PC-3 (cell line): ENCODE results near the gene ABTB2. TPM values are rescaled to one million over a fixed set of nuclear protein-coding genes. Genes with fewer than 3 reads are reported as not detected.

Source experiments
- ATAC-seq: fragments of 200-7000 bp; cut with Tn5 transposase; 2 replicates; pipeline ENCODE4 v1.9.1; 2020; ENCODE audit warnings: mild to moderate bottlenecking, moderate library complexity
- BruUV-seq: library from RNA; stranded (reverse); fragments of 400-500 nt; replicated peaks from 2 replicates; lab custom pipeline; 2021; lab: Mats Ljungman, UMichigan
- CTCF ChIA-PET: fragments of 300-600 bp; sonication (Branson Sonifier 250); formaldehyde crosslinking; loops from one replicate; lab custom pipeline; 2022; ENCODE audit warnings: antibody characterized with exemption; lab: Charles Lee
- POLR2A ChIA-PET: fragments of 300-600 bp; sonication (Branson Sonifier 250); formaldehyde crosslinking; loops from one replicate; lab custom pipeline; 2022; ENCODE audit warnings: antibody characterized with exemption; ENCODE audit not compliant: unreplicated experiment; lab: Charles Lee
- DNase-seq: peaks from one replicate; pipeline ENCODE4 v3.0.0-alpha.2; 2015
- H2AFZ ChIP-seq: fragments of 300-600 bp; sonication (generic); 2 replicates; pipeline ENCODE4 v1.6.0; 2016; ENCODE audit warnings: antibody characterized with exemption, low read length
- H3F3A ChIP-seq: fragments of 300-600 bp; sonication (generic); one replicate; pipeline ENCODE4 v1.6.0; 2017; ENCODE audit warnings: antibody characterized with exemption, low read length, control low read depth, mild to moderate bottlenecking; ENCODE audit not compliant: unreplicated experiment
- H3K27ac ChIP-seq: fragments of 300-600 bp; sonication (generic); 2 replicates; pipeline ENCODE4 v1.5.1; 2016; ENCODE audit warnings: mild to moderate bottlenecking, low read length
- H3K27me3 ChIP-seq: fragments of 300-600 bp; sonication (generic); 2 replicates; pipeline ENCODE4 v1.6.1; 2016; ENCODE audit warnings: low read length, mixed read lengths
- H3K36me3 ChIP-seq: fragments of 300-600 bp; sonication (generic); 2 replicates; pipeline ENCODE4 v1.6.1; 2016; ENCODE audit warnings: low read depth, mixed run types, low read length, mixed read lengths
- H3K4me1 ChIP-seq: fragments of 300-600 bp; sonication (generic); 2 replicates; pipeline ENCODE4 v1.5.1; 2016; ENCODE audit warnings: low read length; ENCODE audit not compliant: insufficient read depth
- H3K4me2 ChIP-seq: fragments of 300-600 bp; sonication (generic); 2 replicates; pipeline ENCODE4 v1.6.0; 2016; ENCODE audit warnings: low read length
- H3K4me3 ChIP-seq: fragments of 300-600 bp; sonication (generic); 2 replicates; pipeline ENCODE4 v1.5.1; 2016; ENCODE audit warnings: mild to moderate bottlenecking, low read length, mixed read lengths
- H3K79me2 ChIP-seq: fragments of 300-600 bp; sonication (generic); 2 replicates; pipeline ENCODE4 v1.6.1; 2017; ENCODE audit warnings: low read length, mixed read lengths
- H3K9ac ChIP-seq: fragments of 300-600 bp; sonication (generic); 2 replicates; pipeline ENCODE4 v1.6.0; 2016; ENCODE audit warnings: mild to moderate bottlenecking, low read length
- H3K9me2 ChIP-seq: fragments of 300-600 bp; sonication (generic); replicated peaks from 2 replicates; pipeline ENCODE4 v1.6.1; 2016; ENCODE audit warnings: mixed run types, low read length, mixed read lengths
- H3K9me3 ChIP-seq: fragments of 300-600 bp; sonication (generic); 2 replicates; pipeline ENCODE4 v1.6.1; 2016; ENCODE audit warnings: low read length, mixed read lengths
- H4K20me1 ChIP-seq: fragments of 300-600 bp; sonication (generic); 2 replicates; pipeline ENCODE4 v1.6.1; 2016; ENCODE audit warnings: low read length, mixed read lengths
- EZH2 ChIP-seq: fragments of 300-600 bp; sonication (generic); IDR thresholded peaks from one replicate; pipeline ENCODE4 v1.6.1; 2017; ENCODE audit warnings: antibody characterized with exemption, mild to moderate bottlenecking, low read length; ENCODE audit not compliant: unreplicated experiment
- EZH2phosphoT487 ChIP-seq: fragments of 300-600 bp; sonication (generic); IDR thresholded peaks from 2 replicates; pipeline ENCODE4 v1.6.1; 2018; ENCODE audit warnings: mild to moderate bottlenecking, antibody characterized with exemption, low read length, borderline replicate concordance
- intact Hi-C: fragments of 100-400 bp; cut with micrococcal nuclease; formaldehyde crosslinking; loops from 2 replicates; pipeline ENCODE4 v1.9.0; 2023
- total RNA-seq: library from RNA; depleted of rRNA; stranded (reverse); fragments of >200 nt; gene quantifications from 2 replicates; pipeline ENCODE4 v1.2.3, GENCODE V29; 2014
- TF ChIP-seq, protein P1 (sequence below): fragments of 300-600 bp; sonication (generic); conservative IDR thresholded peaks from 2 replicates; pipeline ENCODE4 v1.5.1; 2017; ENCODE audit warnings: antibody characterized with exemption, low read depth, mild to moderate bottlenecking, low read length

Gene ABTB2
- total RNA-seq, 1 experiment from 2014 or later = 5.2 TPM

DNA sequence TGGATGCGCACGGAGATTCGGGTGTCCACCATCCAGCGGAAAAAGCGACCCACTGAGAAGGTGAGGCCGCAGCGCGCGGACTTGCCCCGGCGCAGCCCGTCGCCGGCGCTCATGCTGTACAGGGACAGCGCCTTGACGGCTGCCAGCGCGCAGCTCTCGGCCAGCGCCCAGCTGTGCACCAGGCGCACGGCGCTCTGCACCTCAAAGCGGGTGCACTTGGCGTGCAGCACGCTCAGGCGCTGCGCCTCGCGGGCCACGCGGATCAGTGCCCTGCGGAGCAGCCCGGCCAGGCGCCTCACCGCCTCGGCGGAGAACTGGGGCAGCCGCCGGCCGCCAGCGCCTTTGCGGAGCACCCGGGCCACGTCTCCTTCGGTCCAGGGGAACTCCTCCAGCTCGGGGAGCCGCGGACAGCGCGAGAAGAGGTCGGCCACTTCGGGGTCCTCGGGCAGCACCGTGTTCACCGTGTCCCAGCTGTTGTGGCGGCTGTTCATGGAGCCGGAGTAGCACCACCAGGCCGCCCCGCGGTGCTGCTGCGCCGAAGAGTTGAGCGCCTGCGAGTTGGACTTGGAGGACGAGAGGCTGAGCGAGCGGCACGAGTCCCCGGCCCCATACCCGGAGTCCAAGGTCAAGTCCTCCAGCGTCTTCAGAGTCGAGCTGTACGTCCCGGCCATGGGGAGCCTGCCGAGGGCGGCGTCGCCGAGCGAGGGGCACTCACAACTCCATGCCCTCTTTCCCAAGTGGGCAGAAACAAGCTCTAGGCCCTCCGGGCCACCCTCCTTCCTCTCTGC is 703 bp downstream of the ABTB2 start:
- TSS peak; percentile 49 for BruUV-seq

DNA sequence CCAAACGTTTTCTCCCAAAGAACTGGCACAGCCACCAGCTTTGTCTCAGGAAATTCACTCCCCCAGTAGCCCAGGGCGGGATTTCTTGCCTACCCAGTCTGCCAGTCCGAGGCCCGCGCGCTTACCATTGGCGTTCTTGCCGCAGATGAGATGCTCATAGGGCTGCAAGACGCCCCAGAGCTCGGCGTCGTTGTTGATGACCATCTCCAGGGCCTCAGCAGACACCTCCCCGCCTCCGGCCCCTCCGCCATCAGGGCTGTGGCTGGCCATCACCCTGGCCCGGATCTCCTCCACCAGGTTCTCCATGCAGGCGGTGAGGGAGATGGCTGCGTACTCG is 1.3 kb downstream of the ABTB2 start:
- ATAC-seq = no peak
- no peak for DNase-seq
- intact Hi-C loops = no loop called here

More for the DNA sequence above, 703 bp downstream of the ABTB2 start:
- POLR2A ChIA-PET = interaction anchor here (0.6 to 1.5 kb wide), 3 partner anchors 22 to 183 kb away, joined by 5 to 11 read pairs (median 5); no protein-coding TSS in a partner anchor
- CTCF ChIA-PET = interaction anchor here (1.0 to 1.9 kb wide), 3 partner anchors 12 to 183 kb away, joined by 3 to 29 read pairs (median 3); no protein-coding TSS in a partner anchor
- H4K20me1 ChIP-seq = peaks cover 22% of the 10 kb centered on the region; the same call in 1 of the 2 replicates
- peak overlapping the region; percentile 86 for H3K4me3 ChIP-seq
- H3K9me3 ChIP-seq = no peaks in the 10 kb centered on the region
- peak overlapping the region; percentile 38 for H2AFZ ChIP-seq
- no peaks in the 10 kb centered on the region for H3K9me2 ChIP-seq
- ATAC-seq (peak; percentile 33), DNase-seq (peak; percentile 52)
- H3F3A ChIP-seq = no peaks in the 10 kb centered on the region
- TF ChIP-seq, protein P1, sequence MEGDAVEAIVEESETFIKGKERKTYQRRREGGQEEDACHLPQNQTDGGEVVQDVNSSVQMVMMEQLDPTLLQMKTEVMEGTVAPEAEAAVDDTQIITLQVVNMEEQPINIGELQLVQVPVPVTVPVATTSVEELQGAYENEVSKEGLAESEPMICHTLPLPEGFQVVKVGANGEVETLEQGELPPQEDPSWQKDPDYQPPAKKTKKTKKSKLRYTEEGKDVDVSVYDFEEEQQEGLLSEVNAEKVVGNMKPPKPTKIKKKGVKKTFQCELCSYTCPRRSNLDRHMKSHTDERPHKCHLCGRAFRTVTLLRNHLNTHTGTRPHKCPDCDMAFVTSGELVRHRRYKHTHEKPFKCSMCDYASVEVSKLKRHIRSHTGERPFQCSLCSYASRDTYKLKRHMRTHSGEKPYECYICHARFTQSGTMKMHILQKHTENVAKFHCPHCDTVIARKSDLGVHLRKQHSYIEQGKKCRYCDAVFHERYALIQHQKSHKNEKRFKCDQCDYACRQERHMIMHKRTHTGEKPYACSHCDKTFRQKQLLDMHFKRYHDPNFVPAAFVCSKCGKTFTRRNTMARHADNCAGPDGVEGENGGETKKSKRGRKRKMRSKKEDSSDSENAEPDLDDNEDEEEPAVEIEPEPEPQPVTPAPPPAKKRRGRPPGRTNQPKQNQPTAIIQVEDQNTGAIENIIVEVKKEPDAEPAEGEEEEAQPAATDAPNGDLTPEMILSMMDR = no peak; the same call in 1 of the 2 replicates
- TF ChIP-seq EZH2phosphoT487 (no peak), EZH2 (no peak)
- H3K27me3 ChIP-seq = no peaks in the 10 kb centered on the region
- intact Hi-C loops = no loop called here
- H3K9ac ChIP-seq = peak overlapping the region; percentile 54
- peaks cover 46% of the 10 kb centered on the region for H3K79me2 ChIP-seq
- no peak overlapping the region for H3K27ac ChIP-seq
- no peaks in the 10 kb centered on the region for H3K36me3 ChIP-seq
- peak overlapping the region; percentile 96 for H3K4me2 ChIP-seq
- H3K4me1 ChIP-seq = peaks cover 24% of the 10 kb centered on the region

More for the DNA sequence above, 1.3 kb downstream of the ABTB2 start:
- H3F3A ChIP-seq = no peaks in the 10 kb centered on the region
- TF ChIP-seq, protein P1 = no peak
- TF ChIP-seq EZH2 = no peak
- TF ChIP-seq EZH2phosphoT487 = no peak
- peak overlapping the region; percentile 96 for H3K4me2 ChIP-seq
- no peak overlapping the region for H3K27ac ChIP-seq
- H3K4me3 ChIP-seq = peak overlapping the region; percentile 86
- ChIA-PET POLR2A (interaction anchor here (0.6 kb wide), 1 partner anchor 23 kb away, joined by 11 read pairs; no protein-coding TSS in a partner anchor), CTCF (no interaction called here)
- H3K9ac ChIP-seq = no peak overlapping the region
- H4K20me1 ChIP-seq = peaks cover 22% of the 10 kb centered on the region; the same call in 1 of the 2 replicates
- no peaks in the 10 kb centered on the region for H3K36me3 ChIP-seq
- peaks cover 52% of the 10 kb centered on the region for H3K79me2 ChIP-seq
- no peaks in the 10 kb centered on the region for H3K9me2 ChIP-seq
- no peaks in the 10 kb centered on the region for H3K27me3 ChIP-seq
- H3K4me1 ChIP-seq = peaks cover 24% of the 10 kb centered on the region
- no peak overlapping the region for H2AFZ ChIP-seq
- BruUV-seq = no TSS peak
- H3K9me3 ChIP-seq = no peaks in the 10 kb centered on the region
